ENCODE data around the gene TET2.

Gene TET2

DNA sequence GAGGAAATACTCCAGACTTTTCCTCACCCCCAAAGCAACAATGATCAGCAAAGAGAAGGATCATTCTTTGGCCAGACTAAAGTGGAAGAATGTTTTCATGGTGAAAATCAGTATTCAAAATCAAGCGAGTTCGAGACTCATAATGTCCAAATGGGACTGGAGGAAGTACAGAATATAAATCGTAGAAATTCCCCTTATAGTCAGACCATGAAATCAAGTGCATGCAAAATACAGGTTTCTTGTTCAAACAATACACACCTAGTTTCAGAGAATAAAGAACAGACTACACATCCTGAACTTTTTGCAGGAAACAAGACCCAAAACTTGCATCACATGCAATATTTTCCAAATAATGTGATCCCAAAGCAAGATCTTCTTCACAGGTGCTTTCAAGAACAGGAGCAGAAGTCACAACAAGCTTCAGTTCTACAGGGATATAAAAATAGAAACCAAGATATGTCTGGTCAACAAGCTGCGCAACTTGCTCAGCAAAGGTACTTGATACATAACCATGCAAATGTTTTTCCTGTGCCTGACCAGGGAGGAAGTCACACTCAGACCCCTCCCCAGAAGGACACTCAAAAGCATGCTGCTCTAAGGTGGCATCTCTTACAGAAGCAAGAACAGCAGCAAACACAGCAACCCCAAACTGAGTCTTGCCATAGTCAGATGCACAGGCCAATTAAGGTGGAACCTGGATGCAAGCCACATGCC is 89.7 kb downstream of the TET2 start:
- no peak for DNase-seq

- DNase-seq: no peak
Observed at GRCh38 chr4:105236916-105237311, 90.2 kb downstream of the TET2 start.

DNA sequence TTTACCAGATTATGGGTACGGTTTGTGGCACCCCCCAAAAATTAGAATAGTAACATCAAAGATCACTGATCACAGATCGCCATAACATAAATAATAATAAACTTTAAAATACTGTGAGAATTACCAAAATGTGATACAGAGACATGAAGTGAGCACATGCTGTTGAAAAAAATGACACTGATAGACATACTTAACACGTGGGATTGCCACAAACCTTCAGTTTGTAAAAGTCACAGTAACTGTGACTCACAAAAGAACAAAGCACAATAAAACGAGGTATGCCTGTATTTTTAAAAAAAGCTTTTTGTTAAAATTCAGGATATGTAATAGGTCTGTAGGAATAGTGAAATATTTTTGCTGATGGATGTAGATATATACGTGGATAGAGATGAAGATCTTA is 93.4 kb downstream of the TET2 start:
- DNase-seq: no peak

DNA sequence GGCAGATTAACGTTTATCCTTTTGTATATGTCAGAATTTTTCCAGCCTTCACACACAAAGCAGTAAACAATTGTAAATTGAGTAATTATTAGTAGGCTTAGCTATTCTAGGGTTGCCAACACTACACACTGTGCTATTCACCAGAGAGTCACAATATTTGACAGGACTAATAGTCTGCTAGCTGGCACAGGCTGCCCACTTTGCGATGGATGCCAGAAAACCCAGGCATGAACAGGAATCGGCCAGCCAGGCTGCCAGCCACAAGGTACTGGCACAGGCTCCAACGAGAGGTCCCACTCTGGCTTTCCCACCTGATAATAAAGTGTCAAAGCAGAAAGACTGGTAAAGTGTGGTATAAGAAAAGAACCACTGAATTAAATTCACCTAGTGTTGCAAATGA is 94.8 kb downstream of the TET2 start:
- no peak for DNase-seq

GRCh38 chr4:105243446-105243845 is 96.8 kb downstream of the TET2 start:
- DNase-seq: no peak

DNA sequence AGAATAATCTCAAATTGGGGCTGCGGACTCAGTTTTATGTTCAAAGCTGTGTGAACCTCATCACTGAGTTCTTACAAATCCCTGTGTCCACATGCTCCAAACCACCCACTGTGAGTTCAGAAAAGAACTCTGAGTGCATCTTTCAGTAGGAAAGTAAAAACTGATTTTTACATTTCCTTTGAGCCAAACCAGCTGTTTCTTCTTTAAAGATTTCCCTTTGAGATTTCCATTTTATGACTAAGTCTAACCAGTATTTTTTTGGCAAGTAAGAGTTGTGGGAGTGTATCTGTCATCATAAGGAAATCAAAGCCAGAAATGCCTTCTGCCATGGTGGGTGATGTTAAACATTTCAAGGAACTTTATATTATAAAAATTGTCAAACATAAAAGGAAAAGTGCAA is 100.0 kb downstream of the TET2 start:
- DNase-seq: peak; percentile 82

- DNase-seq: no peak
Observed at GRCh38 chr4:105248613-105249012, 101.9 kb downstream of the TET2 start.

DNA sequence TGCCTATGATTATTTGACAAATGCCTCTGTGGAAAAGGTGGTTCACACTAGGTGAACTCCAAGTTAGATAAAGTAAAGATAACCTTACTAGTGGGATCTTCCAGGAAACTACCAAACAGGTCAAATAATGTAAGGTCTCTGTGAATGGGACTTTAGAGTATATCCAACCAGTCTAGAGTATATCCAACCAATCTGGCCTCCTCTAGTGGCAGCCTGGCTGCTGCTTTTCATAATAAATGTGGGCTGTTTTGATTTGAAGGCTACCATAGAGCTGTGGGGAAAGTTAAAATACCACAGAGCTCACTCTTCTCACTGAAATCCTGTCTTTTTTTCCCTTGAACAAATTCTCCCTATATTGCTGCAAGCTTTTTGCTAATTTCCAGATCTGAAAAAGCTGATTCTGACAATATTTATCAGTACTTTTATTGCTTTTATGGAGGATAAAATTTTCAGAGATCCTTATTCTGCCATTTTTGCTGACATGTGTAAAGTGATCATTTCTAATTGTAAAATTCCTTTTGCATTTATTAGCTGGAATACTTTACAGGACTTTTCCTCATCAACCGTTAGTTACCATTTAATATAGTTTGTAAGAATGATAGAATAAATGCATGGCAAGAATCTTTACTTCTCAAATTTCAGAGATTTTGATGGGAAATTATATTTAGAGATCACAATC is 111.3 kb downstream of the TET2 start:
- DNase-seq: no peak

GRCh38 chr4:105265689-105266088 is 119.0 kb downstream of the TET2 start:
- DNase-seq: no peak

GRCh38 chr4:105267280-105267679 is 120.6 kb downstream of the TET2 start:
- DNase-seq: no peak

DNA sequence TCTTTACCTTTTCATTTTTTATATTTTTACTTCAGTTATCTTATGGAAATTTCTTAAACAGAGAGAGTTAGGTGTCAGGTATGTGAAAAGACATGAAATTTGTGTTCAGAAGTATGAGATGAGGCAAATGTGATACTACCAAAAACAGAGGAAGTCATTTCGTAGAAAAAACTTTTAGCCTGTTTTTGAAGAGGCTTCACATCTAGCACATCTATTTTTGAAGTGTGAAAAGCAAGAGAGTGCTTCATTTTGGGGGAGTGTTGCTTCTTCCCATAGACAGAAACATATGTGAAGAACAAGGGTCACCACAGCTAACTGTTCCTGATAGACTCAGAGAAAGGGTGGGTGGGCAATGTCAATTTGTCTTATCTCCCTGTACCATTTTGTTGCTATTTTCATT is 125.3 kb downstream of the TET2 start:
- DNase-seq: no peak

DNA sequence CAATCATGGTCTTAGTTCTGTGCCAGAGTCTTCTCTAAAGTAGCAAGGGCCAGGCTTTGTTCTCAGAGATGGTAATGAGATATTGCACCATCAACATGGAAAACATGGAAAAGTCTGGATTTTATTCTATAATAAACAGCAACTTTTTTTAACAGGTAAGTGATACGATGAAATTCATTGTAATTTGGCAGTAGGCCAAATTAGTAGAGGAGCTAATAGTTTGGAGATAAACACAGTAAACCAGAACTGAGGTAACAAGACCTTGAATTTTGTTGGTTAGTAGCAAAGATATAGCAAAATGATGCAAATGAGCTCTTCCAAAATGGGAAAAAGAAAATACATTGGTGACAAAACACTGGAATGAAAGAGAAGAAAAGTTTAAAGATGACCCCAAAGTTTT is 126.6 kb downstream of the TET2 start:
- DNase-seq: no peak

DNA sequence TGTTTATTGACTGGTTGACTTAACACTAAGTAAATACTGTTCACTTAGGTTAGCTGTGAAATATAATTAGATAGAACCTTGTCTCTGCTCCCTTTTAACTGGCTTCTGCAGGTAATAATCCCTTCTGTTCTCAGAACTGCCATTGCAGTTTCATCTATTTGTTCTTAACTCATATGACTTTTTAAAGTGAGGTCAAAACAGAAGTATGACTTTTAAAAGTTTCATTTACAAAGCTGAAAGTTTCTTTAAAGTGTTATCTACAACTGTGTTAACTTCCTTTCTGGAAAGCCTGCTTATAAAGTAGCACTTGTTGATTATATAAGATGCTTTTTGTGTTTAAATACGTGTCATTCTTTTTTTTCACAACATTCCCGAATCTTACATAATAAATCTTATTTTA is 127.4 kb downstream of the TET2 start:
- DNase-seq: no peak

GRCh38 chr4:105274504-105274903 is 127.8 kb downstream of the TET2 start:
- DNase-seq: peak; percentile 1

- DNase-seq: no peak
Observed at GRCh38 chr4:105276361-105277104, 129.9 kb downstream of the TET2 start.

GRCh38 chr4:105277702-105278101 is 131.0 kb downstream of the TET2 start:
- no peak for DNase-seq

GRCh38 chr4:105279314-105279713 is 132.6 kb downstream of the TET2 start:
- DNase-seq: no peak

DNA sequence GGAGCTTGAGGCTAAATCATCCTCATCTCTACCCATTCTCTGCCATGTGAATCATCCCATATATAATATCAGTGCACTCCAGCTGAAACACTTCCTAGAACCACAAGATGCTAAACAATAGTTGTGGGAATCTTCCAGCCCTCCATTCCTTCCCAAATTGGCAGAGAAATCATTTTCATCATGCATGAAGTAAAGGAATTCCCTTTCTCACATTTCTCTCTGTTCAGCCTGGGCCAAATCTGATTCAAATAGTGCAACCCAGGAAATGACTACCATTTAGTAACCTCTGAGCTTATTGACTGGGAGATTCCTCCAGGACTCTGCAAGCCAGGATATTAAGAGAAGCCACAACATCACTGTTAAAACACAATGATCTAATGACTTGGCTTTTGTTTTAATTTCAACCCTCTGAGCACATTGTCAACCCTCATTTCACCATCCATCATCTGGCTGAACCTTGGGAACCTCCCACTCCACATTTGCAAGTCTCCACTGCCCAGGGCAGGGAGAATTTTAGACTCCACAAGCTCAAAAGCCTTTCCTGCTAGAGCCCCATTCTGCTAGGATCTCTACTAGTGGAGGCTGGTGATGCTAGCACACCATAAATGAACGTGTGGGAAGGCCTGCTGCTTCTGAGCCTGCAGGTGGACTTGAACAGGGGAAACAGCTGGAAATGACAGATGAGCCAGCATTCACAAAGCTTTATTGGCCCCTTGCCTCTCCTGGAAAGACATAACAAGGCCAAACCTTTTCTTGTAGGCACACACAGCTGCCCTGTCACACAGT is 133.9 kb downstream of the TET2 start:
- DNase-seq: peak; percentile 94

- no peak for DNase-seq
Observed at GRCh38 chr4:105281124-105281415, 134.4 kb downstream of the TET2 start.

- no peak for DNase-seq
Observed at GRCh38 chr4:105282489-105282888, 135.8 kb downstream of the TET2 start.

DNA sequence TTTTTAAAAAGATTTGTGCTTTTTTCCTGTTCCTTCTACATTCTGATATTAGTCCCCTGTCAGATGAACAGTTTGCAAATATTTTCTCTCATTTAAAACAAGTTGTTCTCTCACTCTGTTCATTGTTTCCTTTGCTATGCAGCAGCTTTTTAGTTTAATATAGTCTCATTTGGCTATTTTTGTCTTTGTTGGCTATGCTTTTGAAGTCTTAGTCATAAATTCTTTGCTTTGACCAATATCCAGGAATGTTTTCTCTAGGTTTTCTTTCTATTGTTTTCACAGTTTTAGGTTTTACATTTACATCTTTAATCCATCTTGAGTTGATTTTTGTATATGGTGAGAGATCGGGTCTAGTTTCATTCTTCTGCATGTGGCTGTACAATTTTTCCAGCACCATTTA is 136.8 kb downstream of the TET2 start:
- DNase-seq: peak; percentile 2

DNA sequence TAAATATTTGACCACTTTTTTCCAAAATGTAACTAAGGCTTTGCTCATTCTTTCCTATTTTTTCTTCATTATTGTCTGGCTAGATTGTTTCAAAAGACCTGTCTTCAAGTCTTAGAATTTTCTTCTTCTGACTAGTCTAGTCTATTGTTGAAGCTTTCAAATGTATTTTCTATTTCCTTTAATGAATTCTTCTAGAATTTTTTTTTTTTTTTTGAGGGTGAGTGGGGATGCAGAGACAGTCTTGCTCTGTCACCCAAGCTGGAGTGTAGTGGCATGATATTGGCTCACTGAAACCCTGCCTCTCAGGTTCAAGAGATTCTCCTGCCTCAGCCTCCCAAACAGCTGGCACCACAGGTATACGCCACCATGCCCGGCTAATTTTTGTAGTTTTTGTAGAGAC is 141.4 kb downstream of the TET2 start:
- no peak for DNase-seq

- DNase-seq: no peak
Observed at GRCh38 chr4:105291925-105292324, 145.2 kb downstream of the TET2 start.

- no peak for DNase-seq
Observed at GRCh38 chr4:105293360-105293759, 146.7 kb downstream of the TET2 start.
